Activated naive CD8-positive, alpha-beta T cell treated with anti-CD3 and anti-CD28 coated beads, Interleukin-2, amount 10 ng/mL, durations not matched to agents 7 days and 5 days (primary cell): ENCODE measurements around the gene TMEM170A. TPM values are rescaled to one million over a fixed set of nuclear protein-coding genes. Genes with fewer than 3 reads are reported as not detected.

Experiments
- ATAC-seq: fragments of 150-1000 bp; cut with Tn5 transposase; one replicate; pipeline ENCODE4 v1.10.0; 2021; ENCODE audit warnings: low read depth, moderate library complexity
- POLR2A ChIA-PET: fragments of 350-600 bp; sonication (Branson Sonifier 250); formaldehyde crosslinking; loops from one replicate; lab custom pipeline; 2021; ENCODE audit warnings: antibody characterized with exemption; lab: Charles Lee
- DNase-seq: peaks from one replicate; pipeline ENCODE4 v3.0.0; 2021
- H3K27ac Mint-ChIP-seq: one replicate; pipeline ENCODE4 v1.8.0; 2022; ENCODE audit warnings: mild to moderate bottlenecking, mixed read lengths
- H3K27me3 Mint-ChIP-seq: one replicate; pipeline ENCODE4 v1.8.0; 2022; ENCODE audit warnings: mild to moderate bottlenecking, moderate library complexity, mixed read lengths
- H3K36me3 Mint-ChIP-seq: one replicate; pipeline ENCODE4 v1.8.0; 2021; ENCODE audit warnings: mild to moderate bottlenecking, mixed read lengths
- H3K4me1 Mint-ChIP-seq: one replicate; pipeline ENCODE4 v1.8.0; 2021; ENCODE audit warnings: mixed read lengths
- H3K4me3 Mint-ChIP-seq: one replicate; pipeline ENCODE4 v1.8.0; 2022; ENCODE audit warnings: mild to moderate bottlenecking, moderate library complexity, mixed read lengths
- H3K9me3 Mint-ChIP-seq: one replicate; pipeline ENCODE4 v1.8.0; 2021; ENCODE audit warnings: mixed read lengths
- total RNA-seq, 2 experiments: library from RNA; stranded (reverse); gene quantifications; one replicate each; pipeline ENCODE4 v1.2.3, GENCODE V29; 2021

Gene TMEM170A
- total RNA-seq, 2 experiments from 2014 or later, result 37.3 to 38.9 TPM

- peaks cover 35% of the 10 kb centered on the region for H3K27me3 Mint-ChIP-seq
- ATAC-seq (no peak), DNase-seq (no peak)
- no peaks in the 10 kb centered on the region for H3K9me3 Mint-ChIP-seq
- H3K27ac Mint-ChIP-seq, result no peak overlapping the region
- H3K36me3 Mint-ChIP-seq, result no peaks in the 10 kb centered on the region
- POLR2A ChIA-PET, result no interaction called here
- H3K4me1 Mint-ChIP-seq, result peaks cover 3% of the 10 kb centered on the region
- no peak overlapping the region for H3K4me3 Mint-ChIP-seq
Observed at GRCh38 chr16:75491876-75492275, 27.4 kb upstream of the TMEM170A start.

GRCh38 chr16:75488322-75488721 lies 23.8 kb upstream of the TMEM170A start:
- H3K36me3 Mint-ChIP-seq, result no peaks in the 10 kb centered on the region
- POLR2A ChIA-PET, result no interaction called here
- no peak overlapping the region for H3K4me3 Mint-ChIP-seq
- no peak overlapping the region for H3K27ac Mint-ChIP-seq
- no peaks in the 10 kb centered on the region for H3K9me3 Mint-ChIP-seq
- DNase-seq (no peak), ATAC-seq (no peak)
- H3K27me3 Mint-ChIP-seq, result peaks cover 12% of the 10 kb centered on the region
- no peaks in the 10 kb centered on the region for H3K4me1 Mint-ChIP-seq

DNA sequence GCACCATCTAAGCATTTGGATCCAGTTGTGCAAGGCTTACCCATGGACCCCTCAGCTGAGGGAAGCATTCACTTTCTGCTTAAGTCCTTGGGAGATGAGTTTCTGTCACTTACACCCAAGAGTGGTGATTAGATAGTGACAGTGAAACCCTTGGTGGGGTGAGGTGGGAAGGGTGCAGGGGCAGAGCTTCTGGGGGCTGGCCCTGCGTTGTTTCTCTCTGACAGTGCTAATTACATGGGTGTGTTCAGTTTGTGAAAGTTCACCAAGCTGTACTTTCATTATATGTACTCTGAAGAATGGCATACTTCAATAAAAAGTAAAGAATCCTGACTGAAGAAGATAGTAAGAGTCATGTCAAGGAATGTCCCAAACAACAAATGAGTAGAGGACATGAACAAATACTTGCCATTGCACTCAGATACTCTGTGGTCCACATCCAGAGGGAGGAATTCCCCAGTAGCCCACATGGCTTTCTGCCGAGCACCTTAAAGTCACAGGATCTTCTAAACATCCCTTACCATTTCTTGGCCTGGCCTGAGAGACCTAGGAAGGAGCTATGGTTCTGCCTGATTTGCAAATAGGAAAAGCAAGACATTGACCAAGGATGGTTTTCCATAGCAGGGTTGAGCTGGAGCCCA lies 22.3 kb upstream of the TMEM170A start:
- ATAC-seq (no peak), DNase-seq (no peak)
- no peak overlapping the region for H3K27ac Mint-ChIP-seq
- H3K4me3 Mint-ChIP-seq, result no peak overlapping the region
- POLR2A ChIA-PET, result interaction anchor here (0.7 kb wide), 1 partner anchor 47 kb away, joined by 6 read pairs; no protein-coding TSS in a partner anchor
- H3K4me1 Mint-ChIP-seq, result no peaks in the 10 kb centered on the region
- H3K36me3 Mint-ChIP-seq, result no peaks in the 10 kb centered on the region
- no peaks in the 10 kb centered on the region for H3K9me3 Mint-ChIP-seq
- H3K27me3 Mint-ChIP-seq, result peaks cover 7% of the 10 kb centered on the region

DNA sequence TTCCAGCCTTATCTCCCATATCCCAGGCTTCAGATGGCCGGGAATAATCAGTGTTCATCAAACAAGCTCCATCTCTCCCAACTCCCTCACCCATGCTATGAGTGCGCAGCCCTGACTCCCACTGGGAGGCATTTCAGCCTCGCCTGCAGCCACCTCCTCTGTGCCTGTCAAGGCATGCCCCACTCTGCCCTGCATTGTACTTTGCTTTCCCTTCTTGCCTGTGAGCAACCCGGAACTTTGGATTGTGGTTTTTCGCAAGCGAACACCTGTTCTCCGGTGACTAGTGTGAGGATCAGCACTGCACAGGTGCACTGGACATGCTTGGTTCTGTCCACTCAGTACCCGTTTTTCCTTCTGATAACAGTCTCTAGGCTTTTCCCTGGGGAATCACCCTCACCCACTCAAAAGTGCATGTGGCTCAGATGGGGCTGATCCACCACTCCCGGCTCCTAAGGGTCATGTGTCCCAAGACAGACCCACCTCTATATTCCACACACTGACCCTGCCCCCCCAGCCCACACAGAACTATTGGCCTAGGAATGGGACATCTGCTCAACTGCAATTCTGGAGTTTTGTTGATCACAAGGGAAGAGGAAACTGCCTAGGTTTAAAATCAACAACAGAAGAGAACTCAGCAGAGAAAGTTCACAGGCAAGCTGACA lies 21.7 kb upstream of the TMEM170A start:
- H3K27ac Mint-ChIP-seq, result no peak overlapping the region
- no peaks in the 10 kb centered on the region for H3K9me3 Mint-ChIP-seq
- ATAC-seq, result no peak
- peaks cover 9% of the 10 kb centered on the region for H3K27me3 Mint-ChIP-seq
- POLR2A ChIA-PET, result no interaction called here
- H3K4me3 Mint-ChIP-seq, result no peak overlapping the region
- DNase-seq, result no peak
- no peaks in the 10 kb centered on the region for H3K4me1 Mint-ChIP-seq
- no peaks in the 10 kb centered on the region for H3K36me3 Mint-ChIP-seq

DNA sequence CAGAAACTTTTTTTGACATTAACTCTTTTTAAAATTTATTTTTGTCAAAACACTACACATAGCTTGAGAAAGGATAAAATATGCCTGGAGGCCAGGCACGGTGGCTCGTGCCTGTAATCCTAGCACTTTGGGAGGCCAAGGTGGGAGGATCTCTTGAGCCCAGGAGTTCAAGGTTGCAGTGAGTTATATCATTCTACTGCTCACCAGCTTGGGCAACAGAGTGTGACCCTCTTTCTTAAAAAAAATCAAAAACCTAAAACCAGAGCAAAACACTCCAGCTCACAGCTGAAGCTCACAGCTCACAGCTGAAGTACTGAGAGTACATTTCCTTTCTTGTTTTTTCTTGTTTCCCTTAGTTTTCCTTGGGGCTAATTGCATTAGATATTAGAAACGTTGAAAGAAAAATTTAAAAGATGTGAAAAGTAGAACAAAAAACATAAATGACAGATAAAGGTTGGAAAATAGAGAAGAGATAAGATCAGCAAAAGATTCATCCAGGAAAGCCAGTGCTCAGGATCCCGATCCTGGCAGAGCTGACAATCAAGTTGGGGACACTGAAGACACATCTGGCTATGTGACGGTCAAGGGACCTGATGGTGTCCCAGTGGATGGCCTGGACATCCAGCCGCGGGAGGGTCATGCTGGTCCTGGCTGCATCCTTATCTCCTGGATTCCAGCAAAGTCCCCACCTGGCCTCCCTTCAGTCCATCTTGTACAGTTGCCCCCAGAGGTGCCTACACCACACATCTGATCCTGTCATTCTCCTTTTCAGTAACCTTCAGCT lies 20.9 kb upstream of the TMEM170A start:
- no peak overlapping the region for H3K27ac Mint-ChIP-seq
- peaks cover 9% of the 10 kb centered on the region for H3K27me3 Mint-ChIP-seq
- no peak overlapping the region for H3K4me3 Mint-ChIP-seq
- POLR2A ChIA-PET, result no interaction called here
- DNase-seq (no peak), ATAC-seq (no peak)
- no peaks in the 10 kb centered on the region for H3K4me1 Mint-ChIP-seq
- no peaks in the 10 kb centered on the region for H3K36me3 Mint-ChIP-seq
- H3K9me3 Mint-ChIP-seq, result no peaks in the 10 kb centered on the region

- Mint-ChIP-seq H3K27me3 (peaks cover 6% of the 10 kb centered on the region), H3K36me3 (no peaks in the 10 kb centered on the region), H3K9me3 (no peaks in the 10 kb centered on the region), H3K27ac (no peak overlapping the region), H3K4me1 (no peaks in the 10 kb centered on the region), H3K4me3 (no peak overlapping the region)
- ATAC-seq, result no peak
- POLR2A ChIA-PET, result no interaction called here
- DNase-seq, result no peak
Observed at GRCh38 chr16:75483222-75483621, 18.7 kb upstream of the TMEM170A start.

GRCh38 chr16:75482434-75483205 lies 18.1 kb upstream of the TMEM170A start:
- POLR2A ChIA-PET, result no interaction called here
- Mint-ChIP-seq H3K27ac (no peak overlapping the region), H3K27me3 (peaks cover 8% of the 10 kb centered on the region), H3K4me3 (no peak overlapping the region), H3K4me1 (no peaks in the 10 kb centered on the region), H3K9me3 (no peaks in the 10 kb centered on the region), H3K36me3 (no peaks in the 10 kb centered on the region)
- no peak for ATAC-seq
- DNase-seq, result no peak

DNA sequence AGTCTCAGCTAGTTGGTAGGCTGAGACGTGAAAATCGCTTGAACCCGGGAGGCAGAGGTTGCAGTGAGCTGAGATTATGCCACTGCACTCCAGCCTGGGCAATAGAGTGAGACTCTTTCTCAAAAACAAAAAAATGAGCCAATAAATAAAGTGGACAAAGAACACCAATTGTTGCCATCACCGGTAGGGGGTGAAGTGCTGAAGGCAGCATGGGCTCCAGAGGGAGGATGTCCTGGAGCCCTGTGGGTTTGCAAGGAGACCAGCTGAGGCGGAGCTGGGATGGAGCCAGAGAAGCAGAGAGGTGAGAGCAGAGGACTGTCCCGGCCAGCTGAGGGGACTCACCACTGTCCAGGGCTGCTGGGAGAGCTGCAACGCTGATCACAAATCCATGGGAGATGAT lies 17.0 kb upstream of the TMEM170A start:
- no peaks in the 10 kb centered on the region for H3K9me3 Mint-ChIP-seq
- ATAC-seq, result no peak
- H3K4me1 Mint-ChIP-seq, result no peaks in the 10 kb centered on the region
- H3K27ac Mint-ChIP-seq, result no peak overlapping the region
- POLR2A ChIA-PET, result no interaction called here
- H3K36me3 Mint-ChIP-seq, result no peaks in the 10 kb centered on the region
- H3K27me3 Mint-ChIP-seq, result peaks cover 12% of the 10 kb centered on the region
- no peak overlapping the region for H3K4me3 Mint-ChIP-seq
- no peak for DNase-seq

- Mint-ChIP-seq H3K4me3 (no peak overlapping the region), H3K9me3 (no peaks in the 10 kb centered on the region), H3K27me3 (peaks cover 9% of the 10 kb centered on the region), H3K36me3 (no peaks in the 10 kb centered on the region), H3K4me1 (no peaks in the 10 kb centered on the region), H3K27ac (no peak overlapping the region)
- ATAC-seq (no peak), DNase-seq (no peak)
- POLR2A ChIA-PET, result no interaction called here
Observed at GRCh38 chr16:75479421-75479990, 15.0 kb upstream of the TMEM170A start.

GRCh38 chr16:75478480-75479345 lies 14.2 kb upstream of the TMEM170A start:
- no peak overlapping the region for H3K4me3 Mint-ChIP-seq
- H3K4me1 Mint-ChIP-seq, result no peaks in the 10 kb centered on the region
- DNase-seq (no peak), ATAC-seq (no peak)
- no peaks in the 10 kb centered on the region for H3K36me3 Mint-ChIP-seq
- peaks cover 9% of the 10 kb centered on the region for H3K27me3 Mint-ChIP-seq
- no peaks in the 10 kb centered on the region for H3K9me3 Mint-ChIP-seq
- POLR2A ChIA-PET, result no interaction called here
- H3K27ac Mint-ChIP-seq, result no peak overlapping the region

DNA sequence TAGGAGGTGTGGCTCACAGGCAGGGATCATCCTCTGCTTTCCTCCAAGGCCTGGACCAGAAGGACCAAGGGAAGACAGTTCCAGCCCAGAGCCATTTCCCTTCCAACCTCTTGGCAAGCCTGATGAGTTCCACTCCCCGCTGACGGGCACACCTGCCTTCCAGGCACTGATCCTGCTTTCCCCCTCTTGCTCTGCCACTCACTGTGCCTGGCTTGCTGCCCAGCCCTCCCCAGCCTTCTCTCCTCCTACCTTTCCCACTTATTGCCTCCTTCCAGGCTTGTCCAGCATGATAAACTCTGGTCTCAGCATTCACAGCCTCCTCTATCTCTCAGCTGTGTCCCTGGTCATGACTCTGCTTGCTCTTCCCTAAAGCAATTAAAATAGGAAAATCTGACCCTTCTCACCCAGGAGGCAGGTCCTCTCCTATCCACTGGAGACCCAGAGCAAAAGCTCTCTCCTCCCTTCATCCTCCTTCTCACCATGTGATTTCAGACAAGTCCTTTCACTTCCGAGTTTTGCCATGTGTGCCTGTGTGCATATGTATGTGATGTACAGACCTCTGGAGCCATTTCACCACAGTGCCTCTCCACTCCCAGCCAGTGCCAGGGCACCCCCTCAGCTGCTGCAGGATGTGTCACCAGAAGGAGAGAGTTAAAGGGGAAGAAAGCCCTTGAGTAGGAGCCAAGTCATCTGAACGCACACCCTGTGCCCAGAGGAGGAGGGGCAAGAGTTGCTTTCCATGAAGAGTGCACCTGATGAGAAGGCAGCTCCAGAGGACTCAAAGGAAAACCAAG lies 13.4 kb upstream of the TMEM170A start:
- Mint-ChIP-seq H3K27ac (no peak overlapping the region), H3K9me3 (no peaks in the 10 kb centered on the region), H3K4me1 (no peaks in the 10 kb centered on the region), H3K4me3 (no peak overlapping the region), H3K36me3 (no peaks in the 10 kb centered on the region), H3K27me3 (peaks cover 9% of the 10 kb centered on the region)
- no peak for DNase-seq
- POLR2A ChIA-PET, result no interaction called here
- ATAC-seq, result no peak

DNA sequence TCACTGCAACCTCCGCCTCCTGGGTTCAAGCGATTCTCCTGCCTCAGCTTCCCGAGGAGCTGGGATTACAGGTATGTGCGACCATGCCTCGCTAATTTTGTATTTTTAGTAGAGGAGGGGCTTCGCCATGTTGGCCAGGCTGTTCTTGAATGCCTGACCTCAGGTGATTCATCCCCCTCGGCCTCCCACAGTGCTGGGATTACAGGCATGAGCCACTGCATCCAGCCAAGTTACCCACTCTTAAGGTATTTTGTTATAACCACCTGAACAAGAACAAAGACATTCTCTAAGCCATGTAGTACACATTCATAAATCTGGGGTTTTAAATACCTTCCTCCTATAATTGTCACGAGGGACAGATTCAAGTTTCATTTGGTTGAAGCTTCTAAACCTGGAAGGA lies 12.3 kb upstream of the TMEM170A start:
- Mint-ChIP-seq H3K4me3 (no peak overlapping the region), H3K4me1 (peaks cover under 1% of the 10 kb centered on the region), H3K36me3 (no peaks in the 10 kb centered on the region), H3K27me3 (peaks cover 9% of the 10 kb centered on the region), H3K9me3 (no peaks in the 10 kb centered on the region), H3K27ac (no peak overlapping the region)
- POLR2A ChIA-PET, result interaction anchor here (0.6 kb wide), 1 partner anchor 166 kb away, joined by 3 read pairs; no protein-coding TSS in a partner anchor
- ATAC-seq, result no peak
- no peak for DNase-seq
